Measurements from ENCODE around the gene SLC22A15. TPM values are rescaled to one million over a fixed set of nuclear protein-coding genes. Genes with fewer than 3 reads are reported as not detected.

The SLC22A15 gene
- total RNA-seq, 2 donors from 2014 or later = 8.3 to 15.6 TPM

GRCh38 chr1:116076831-116077230, 100.5 kb downstream of the SLC22A15 start:
- Mint-ChIP-seq H3K4me1 (no peaks in the 10 kb centered on the region), H3K4me3 (no peak overlapping the region), H3K36me3 (ENCODE audit: low read depth) (peaks cover 6% of the 10 kb centered on the region), H3K9me3 (no peaks in the 10 kb centered on the region), H3K27ac (no peak overlapping the region), H3K27me3 (ENCODE audit: insufficient read depth) (no peaks in the 10 kb centered on the region)
- no peaks in the 10 kb centered on the region for H3K27me3 ChIP-seq (ENCODE audit: control insufficient read depth, insufficient read depth, low read length, poor library complexity, severe bottlenecking)
- no peaks in the 10 kb centered on the region for H3K4me1 ChIP-seq (ENCODE audit: control insufficient read depth, insufficient read depth, low read length)
- no peak overlapping the region for H3K9ac ChIP-seq (ENCODE audit: extremely low read depth, low read length, poor library complexity, severe bottlenecking)
- peaks cover 19% of the 10 kb centered on the region for H3K36me3 ChIP-seq (ENCODE audit: control insufficient read depth, insufficient read depth, low read length)
- no peak overlapping the region for H3K27ac ChIP-seq (ENCODE audit: low read depth, low read length)
- no peak for TF ChIP-seq CTCF (conservative IDR thresholded peaks at IDR 0.05)
- no peak overlapping the region for H3K4me3 ChIP-seq (ENCODE audit: low read length)
- no peaks in the 10 kb centered on the region for H3K9me3 ChIP-seq (ENCODE audit: control insufficient read depth, low read length)
- 98% methylated on average over 3 of the region's 3 CpGs; no CpG with 5 or more reads in 1 of the 2 experiments for WGBS, 2 experiments (ENCODE audit: insufficient coverage in 1 of 2, insufficient read length in 1 of 2)
- DNase-seq = no peak

GRCh38 chr1:116078699-116079223, 102.4 kb downstream of the SLC22A15 start:
- 76 to 89% methylated on average over 1 to 6 of the region's 6 CpGs for whole genome bisulfite sequencing, 2 experiments (ENCODE audit: insufficient coverage in 1 of 2, insufficient read length in 1 of 2)
- Mint-ChIP-seq H3K27me3 (ENCODE audit: insufficient read depth) (no peaks in the 10 kb centered on the region), H3K4me3 (no peak overlapping the region), H3K4me1 (no peaks in the 10 kb centered on the region), H3K27ac (peak overlapping the region; percentile 3), H3K36me3 (ENCODE audit: low read depth) (peaks cover 7% of the 10 kb centered on the region), H3K9me3 (no peaks in the 10 kb centered on the region)
- TF ChIP-seq CTCF (conservative IDR thresholded peaks at IDR 0.05) = peak; percentile 67
- Histone ChIP-seq H3K9me3 (ENCODE audit: control insufficient read depth, low read length) (no peaks in the 10 kb centered on the region), H3K27ac (ENCODE audit: low read depth, low read length) (no peak overlapping the region), H3K27me3 (ENCODE audit: control insufficient read depth, insufficient read depth, low read length, poor library complexity, severe bottlenecking) (no peaks in the 10 kb centered on the region), H3K4me1 (ENCODE audit: control insufficient read depth, insufficient read depth, low read length) (no peaks in the 10 kb centered on the region), H3K9ac (ENCODE audit: extremely low read depth, low read length, poor library complexity, severe bottlenecking) (no peak overlapping the region), H3K36me3 (ENCODE audit: control insufficient read depth, insufficient read depth, low read length) (peaks cover 5% of the 10 kb centered on the region), H3K4me3 (ENCODE audit: low read length) (no peak overlapping the region)
- peak; percentile 46 for DNase-seq

GRCh38 chr1:116087628-116088027, 111.3 kb downstream of the SLC22A15 start:
- peaks cover 25% of the 10 kb centered on the region for H3K36me3 Mint-ChIP-seq (ENCODE audit: low read depth)
- H3K9me3 Mint-ChIP-seq = peaks cover 21% of the 10 kb centered on the region
- Histone ChIP-seq H3K27me3 (ENCODE audit: control insufficient read depth, insufficient read depth, low read length, poor library complexity, severe bottlenecking) (no peaks in the 10 kb centered on the region), H3K4me3 (ENCODE audit: low read length) (no peak overlapping the region), H3K4me1 (ENCODE audit: control insufficient read depth, insufficient read depth, low read length) (no peaks in the 10 kb centered on the region), H3K9ac (ENCODE audit: extremely low read depth, low read length, poor library complexity, severe bottlenecking) (no peak overlapping the region), H3K9me3 (ENCODE audit: control insufficient read depth, low read length) (peaks cover 19% of the 10 kb centered on the region), H3K27ac (ENCODE audit: low read depth, low read length) (no peak overlapping the region), H3K36me3 (ENCODE audit: control insufficient read depth, insufficient read depth, low read length) (no peaks in the 10 kb centered on the region)
- H3K27me3 Mint-ChIP-seq (ENCODE audit: insufficient read depth) = no peaks in the 10 kb centered on the region
- H3K4me1 Mint-ChIP-seq = no peaks in the 10 kb centered on the region
- TF ChIP-seq CTCF (conservative IDR thresholded peaks at IDR 0.05) = no peak
- no peak overlapping the region for H3K27ac Mint-ChIP-seq
- DNase-seq = no peak
- H3K4me3 Mint-ChIP-seq = no peak overlapping the region
